HTR-8/SVneo (cell line): ENCODE results near the gene NEK8.

ENCODE experiments used
- DNase-seq: peaks from one replicate; pipeline ENCODE4 v3.0.0; 2011; ENCODE audit warnings: low spot score, mixed read lengths; ENCODE audit not compliant: insufficient read length
- FAIRE-seq: peaks from 2 replicates; lab custom pipeline; 2011; peaks lifted over from hg19 to GRCh38; lab: Jason Lieb, UNC

NEK8 gene

DNA sequence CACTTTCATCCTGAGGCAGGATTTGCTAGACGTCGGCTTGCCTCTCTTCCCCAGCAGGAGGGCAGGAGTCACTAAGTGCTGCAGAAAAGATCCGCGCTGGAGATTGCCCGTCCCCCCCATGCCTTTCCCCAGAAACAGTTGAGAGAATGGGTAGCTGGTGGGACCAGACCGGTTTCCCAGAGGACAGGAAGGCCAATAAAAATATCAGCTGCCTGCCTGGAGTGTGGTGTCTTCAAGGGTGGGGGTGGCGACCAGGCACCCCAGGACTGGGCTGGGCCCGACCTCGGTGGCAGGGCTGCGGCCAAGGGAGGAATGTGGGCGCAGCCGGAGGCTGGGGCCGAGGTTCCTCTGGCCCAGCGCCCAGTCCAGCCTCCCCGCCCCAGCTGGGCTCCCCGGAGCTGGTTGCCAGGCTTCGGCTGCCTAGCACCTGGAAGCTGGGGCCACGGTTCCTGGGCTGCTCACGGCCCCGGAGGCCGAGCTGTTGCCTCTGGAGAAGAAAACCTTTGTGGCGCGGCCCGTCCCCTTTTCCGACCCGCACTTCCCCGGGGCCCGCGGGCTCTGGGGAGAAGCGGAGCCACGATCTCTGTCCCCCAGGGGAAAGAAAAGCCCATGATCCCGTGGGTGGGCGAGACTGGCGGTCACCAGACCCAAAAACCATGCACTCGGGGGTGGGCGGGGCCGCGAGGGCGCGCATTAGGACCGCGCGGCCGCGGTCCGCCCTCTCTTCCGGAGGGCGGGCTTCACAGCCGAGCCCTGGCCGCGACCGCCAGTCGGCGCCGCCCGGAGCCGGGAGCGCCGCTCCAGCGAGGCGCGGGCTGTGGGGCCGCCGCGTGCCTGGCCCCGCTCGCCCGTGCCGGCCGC lies 14.9 kb downstream of the NEK8 start, which contains the start of gene TRAF4:
TRAF4 (plus strand) TSS at position 769 of the 861 bp plus-strand sequence. CDS start 102 bp downstream, outside the sequence.
- peak; percentile 96 for DNase-seq

DNA sequence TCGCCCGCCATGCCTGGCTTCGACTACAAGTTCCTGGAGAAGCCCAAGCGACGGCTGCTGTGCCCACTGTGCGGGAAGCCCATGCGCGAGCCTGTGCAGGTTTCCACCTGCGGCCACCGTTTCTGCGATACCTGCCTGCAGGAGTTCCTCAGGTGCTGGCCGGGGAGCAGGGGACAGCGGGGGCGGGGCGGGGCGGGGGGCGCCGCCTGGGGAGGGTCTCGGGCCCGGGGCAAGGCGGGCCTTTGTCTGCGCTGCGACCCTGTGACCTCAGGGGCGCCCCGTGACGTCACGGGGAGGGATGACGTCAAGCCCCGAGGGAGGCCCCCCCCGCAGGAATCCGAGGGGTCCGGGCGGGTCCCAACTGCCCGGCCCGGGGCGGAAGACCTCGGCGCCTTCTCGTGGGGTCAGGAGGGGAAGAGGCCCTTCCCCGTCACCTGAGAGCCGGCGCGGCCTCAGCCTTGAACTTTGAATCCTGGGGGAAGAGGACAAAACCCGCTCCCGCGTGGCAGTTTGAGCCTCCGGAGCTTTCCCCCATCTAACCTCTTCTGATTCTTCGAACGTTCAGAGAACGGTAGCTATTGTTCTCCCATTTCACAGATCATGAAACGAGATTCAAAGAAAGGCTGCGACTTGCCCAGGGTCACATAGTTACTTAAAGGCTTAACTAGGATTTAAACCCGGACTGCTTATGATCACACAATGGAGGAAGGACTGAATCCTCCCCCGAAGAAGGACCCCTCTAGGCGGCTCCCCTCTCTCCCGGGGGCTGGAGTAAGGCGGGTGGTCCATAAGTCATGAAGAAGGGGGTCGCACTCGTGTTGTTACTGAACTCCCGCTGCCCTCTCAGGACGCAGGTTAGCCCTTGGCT lies 15.8 kb downstream of the NEK8 start:
- FAIRE-seq = no peak
- peak; percentile 54 for DNase-seq

More for the DNA sequence above, 14.9 kb downstream of the NEK8 start, which contains the start of gene TRAF4:
- FAIRE-seq = no peak

DNA sequence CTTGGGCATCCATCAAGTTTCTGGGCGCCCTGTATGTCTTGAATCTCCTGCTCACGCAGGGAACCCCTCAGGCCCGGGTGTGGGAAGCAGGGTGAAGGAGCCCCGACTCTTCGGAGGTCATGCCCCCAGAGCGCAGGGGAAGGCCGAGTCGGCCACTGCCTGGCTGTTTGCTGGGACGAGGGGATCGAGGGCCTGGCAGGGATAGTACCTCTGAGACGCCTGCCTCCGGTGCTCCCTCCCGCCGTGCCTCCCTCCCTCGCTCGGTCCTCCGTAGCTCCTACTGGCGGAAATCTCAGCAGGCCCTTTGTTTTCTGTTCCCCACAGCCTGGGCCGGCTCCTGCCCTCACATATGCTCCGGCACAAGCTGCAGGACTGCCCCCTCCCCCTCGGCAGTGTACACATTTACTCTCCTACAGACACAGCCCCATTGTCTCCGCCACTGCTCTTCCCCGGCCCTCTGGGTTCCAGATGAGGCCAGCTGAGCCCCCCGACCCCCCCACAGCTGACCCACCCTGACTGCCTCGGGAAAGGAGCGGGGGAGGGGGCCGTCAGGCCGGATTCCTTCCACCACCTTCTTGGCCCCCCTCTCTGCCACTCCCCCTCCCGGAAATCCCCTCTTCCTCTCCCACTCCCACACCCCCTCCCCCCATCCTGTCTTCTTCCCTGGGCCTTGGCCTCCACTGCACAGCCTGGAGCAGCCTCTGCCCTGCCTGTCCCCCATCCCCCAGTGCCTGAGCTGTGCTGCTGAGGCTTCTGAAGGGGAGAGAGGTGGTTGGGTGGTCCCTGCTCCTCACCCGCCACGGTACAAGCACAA lies 16.6 kb downstream of the NEK8 start:
- FAIRE-seq (no peak), DNase-seq (no peak)

DNA sequence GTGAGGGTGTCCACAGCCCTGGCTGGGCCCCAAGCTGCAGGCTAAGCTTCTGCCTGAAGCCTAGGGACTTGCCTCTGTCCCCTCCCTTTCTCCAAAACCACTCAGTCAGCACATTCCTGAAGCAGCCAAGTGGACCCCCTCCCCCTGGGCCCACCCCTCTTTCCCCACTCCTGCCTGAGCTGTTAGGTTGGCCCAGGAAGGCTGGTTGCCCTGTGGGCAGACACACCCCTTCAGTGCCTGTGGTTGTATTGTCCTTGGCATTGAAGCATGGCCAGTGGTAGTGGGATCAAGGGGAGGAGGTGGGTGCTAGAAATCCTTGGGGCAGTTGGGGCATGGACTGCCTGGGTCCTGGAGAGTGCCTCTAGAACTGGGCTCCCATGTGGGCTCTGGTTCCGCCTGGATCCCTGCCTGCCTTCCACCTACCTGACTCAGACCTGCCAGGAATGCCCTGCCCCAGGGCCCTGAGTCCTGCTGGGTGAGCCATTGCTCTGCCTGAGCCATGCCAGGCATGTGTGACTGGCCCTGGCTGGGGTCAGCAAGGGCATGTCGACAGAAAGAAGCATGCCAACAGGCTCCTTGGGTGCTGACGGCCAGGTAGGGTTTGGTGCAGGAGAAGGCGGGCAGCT lies 17.3 kb downstream of the NEK8 start:
- DNase-seq (no peak), FAIRE-seq (no peak)

DNA sequence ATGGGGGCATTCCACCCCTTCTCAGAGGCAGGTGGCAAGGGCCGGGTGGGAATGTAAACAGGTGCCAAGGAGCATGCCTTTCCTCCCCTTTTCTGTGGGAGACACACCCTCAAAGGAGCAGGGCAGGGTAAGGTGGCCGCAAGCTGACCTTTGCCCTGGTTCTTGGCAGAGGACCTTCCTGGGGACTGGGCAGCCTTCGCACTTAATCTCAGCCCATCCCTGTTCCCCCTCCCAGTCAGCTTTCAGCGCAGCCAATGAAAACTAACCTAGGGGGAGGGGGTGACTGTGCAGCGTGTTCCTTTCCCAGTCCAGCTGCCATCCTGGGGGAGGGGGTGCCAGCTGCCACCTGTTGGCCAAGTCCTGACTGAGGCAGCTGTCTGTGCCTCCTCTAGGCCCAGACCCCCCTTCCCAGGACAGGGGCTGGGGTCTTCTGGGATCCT lies 18.0 kb downstream of the NEK8 start:
- FAIRE-seq (no peak), DNase-seq (no peak)

DNA sequence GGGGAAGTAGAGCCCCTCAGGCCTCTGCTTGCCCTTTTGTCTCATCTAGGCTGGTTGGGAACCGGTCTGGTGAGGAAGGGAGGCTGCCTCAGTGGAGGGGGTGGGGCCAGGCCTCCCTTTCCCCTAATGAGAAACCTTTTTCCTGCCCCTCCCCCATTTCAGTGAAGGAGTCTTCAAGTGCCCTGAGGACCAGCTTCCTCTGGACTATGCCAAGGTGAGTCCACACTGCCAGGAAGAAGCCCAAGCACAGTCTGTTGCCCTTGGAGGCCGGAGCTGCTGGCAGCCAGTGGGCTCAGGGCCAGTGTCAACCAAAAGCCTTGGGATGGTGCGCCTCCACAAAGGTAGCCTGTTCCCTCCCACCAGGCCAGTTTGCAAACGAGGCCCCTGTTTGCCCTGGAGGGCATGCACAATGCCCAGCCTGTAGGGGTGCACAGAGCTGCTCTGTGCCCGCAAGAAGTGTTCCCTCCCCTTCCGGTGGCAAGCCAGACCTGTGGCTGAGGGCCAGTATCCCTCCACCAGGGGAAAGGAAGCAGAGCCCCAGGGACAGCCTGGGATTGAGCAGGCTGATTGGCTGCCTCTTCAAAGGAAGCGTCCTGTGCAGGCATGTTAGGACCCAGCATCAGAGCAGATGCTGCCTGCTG lies 18.6 kb downstream of the NEK8 start:
- DNase-seq (no peak), FAIRE-seq (no peak)

DNA sequence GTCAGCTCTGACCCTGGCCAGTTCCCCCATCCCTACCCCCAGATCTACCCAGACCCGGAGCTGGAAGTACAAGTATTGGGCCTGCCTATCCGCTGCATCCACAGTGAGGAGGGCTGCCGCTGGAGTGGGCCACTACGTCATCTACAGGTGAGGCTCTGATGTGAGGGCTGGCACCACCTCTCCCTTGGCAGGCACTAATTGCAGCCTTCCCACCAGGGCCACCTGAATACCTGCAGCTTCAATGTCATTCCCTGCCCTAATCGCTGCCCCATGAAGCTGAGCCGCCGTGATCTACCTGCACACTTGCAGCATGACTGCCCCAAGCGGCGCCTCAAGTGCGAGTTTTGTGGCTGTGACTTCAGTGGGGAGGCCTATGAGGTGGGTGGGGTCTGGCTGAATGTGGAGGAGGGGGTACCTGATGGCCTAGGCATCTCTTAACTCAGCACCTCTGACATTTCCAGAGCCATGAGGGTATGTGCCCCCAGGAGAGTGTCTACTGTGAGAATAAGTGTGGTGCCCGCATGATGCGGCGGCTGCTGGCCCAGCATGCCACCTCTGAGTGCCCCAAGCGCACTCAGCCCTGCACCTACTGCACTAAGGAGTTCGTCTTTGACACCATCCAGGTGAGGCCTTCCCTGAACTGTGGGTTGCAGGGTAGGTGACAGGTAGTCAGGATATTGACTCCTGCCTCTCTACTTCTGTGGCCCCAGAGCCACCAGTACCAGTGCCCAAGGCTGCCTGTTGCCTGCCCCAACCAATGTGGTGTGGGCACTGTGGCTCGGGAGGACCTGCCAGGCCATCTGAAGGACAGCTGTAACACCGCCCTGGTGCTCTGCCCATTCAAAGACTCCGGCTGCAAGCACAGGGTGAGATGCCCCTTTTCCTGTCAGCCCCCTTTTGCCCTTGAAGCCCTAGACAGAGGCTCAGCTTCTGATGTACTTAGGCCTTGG lies 19.5 kb downstream of the NEK8 start:
- FAIRE-seq (no peak), DNase-seq (no peak)

DNA sequence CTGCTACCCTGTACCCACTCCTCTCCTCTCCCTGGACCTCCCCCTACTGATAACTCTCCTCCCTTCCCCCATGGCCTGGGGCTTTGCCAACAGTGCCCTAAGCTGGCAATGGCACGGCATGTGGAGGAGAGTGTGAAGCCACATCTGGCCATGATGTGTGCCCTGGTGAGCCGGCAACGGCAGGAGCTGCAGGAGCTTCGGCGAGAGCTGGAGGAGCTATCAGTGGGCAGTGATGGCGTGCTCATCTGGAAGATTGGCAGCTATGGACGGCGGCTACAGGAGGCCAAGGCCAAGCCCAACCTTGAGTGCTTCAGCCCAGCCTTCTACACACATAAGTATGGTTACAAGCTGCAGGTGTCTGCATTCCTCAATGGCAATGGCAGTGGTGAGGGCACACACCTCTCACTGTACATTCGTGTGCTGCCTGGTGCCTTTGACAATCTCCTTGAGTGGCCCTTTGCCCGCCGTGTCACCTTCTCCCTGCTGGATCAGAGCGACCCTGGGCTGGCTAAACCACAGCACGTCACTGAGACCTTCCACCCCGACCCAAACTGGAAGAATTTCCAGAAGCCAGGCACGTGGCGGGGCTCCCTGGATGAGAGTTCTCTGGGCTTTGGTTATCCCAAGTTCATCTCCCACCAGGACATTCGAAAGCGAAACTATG lies 20.4 kb downstream of the NEK8 start:
- FAIRE-seq (no peak), DNase-seq (no peak)

DNA sequence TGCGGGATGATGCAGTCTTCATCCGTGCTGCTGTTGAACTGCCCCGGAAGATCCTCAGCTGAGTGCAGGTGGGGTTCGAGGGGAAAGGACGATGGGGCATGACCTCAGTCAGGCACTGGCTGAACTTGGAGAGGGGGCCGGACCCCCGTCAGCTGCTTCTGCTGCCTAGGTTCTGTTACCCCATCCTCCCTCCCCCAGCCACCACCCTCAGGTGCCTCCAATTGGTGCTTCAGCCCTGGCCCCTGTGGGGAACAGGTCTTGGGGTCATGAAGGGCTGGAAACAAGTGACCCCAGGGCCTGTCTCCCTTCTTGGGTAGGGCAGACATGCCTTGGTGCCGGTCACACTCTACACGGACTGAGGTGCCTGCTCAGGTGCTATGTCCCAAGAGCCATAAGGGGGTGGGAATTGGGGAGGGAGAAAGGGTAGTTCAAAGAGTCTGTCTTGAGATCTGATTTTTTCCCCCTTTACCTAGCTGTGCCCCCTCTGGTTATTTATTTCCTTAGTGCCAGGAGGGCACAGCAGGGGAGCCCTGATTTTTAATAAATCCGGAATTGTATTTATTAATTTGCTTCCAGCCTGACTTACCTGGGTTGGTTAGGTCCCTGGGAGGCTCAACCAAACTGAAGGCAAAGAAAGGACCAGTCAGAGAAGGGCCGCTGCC lies 21.1 kb downstream of the NEK8 start:
- no peak for DNase-seq
- FAIRE-seq = no peak

DNA sequence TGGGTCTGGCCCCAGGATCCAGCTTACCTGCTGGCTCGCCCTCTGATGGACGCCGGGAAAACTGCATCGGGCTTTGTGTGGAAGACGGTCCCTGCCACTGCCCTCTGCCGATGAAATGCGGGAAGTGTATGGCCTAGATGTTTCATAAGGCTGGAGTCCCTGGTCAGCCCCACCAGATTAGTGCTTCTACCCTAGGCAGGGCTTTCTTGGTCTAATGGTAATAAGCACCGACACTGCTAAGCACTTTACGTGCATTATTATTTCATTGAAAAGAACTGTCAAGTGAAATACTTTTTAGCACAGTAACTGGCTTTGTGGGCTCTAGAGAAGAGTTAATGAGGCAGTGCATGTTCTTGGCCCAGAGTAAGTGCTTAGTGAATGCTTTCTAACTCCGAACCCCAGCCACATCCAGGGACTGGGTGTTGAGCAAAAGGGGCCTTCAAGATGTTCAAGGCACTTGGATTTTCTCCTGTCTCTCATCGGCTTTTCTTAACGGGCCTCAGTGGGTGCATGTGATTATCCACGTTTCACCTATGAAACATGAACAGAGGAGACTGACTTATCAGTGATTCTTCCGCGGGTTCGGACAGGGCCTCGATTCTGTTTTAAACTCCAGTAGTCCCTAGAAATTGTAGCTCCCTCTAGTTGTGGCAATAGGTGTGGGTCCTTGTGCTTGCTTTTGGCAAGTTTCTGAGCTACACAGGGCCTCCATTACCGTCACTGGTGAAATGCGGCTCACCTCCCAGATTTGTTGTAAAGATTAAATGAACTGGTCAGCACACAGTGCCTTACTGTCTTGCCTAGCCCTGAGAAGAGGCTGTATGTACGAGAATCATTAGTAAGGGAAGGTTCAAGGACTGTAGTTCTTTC lies 21.8 kb downstream of the NEK8 start:
- DNase-seq (peak; percentile 82), FAIRE-seq (no peak)

DNA sequence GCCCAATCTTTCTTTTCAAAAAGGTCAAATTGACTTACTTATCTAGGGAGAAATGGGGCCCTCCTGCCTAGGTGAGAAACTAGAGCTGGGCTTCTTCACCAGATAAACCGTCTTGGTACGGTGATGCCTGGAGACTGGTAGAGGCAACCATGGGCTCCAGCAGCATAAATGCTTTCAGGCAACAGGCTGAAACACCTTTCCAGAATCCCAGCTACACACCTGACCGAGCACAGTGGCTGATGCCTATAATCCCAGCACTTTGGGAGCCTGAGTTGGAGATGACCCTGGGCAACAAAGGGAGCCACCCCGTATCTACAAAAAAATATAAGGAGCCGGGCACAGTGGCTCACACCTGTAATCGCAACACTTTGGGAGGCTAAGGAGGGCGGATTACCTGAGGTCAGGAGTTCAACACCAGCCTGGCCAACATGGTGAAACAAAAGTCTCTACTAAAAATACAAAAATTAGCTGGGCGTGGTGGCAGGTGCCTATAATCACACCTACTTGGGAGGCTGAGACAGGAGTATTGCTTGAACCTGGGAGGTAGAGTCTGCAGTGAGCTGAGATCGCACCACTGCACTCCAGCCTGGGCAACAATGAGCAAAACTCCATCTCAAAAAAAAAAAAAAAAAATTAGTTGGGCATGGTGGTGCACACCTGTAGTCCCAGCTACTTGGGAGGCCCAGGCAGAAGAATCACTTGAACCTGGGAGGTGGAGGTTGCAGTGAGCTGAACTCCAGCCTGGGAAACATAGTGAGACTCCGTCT lies 23.2 kb downstream of the NEK8 start:
- FAIRE-seq (no peak), DNase-seq (no peak)

DNA sequence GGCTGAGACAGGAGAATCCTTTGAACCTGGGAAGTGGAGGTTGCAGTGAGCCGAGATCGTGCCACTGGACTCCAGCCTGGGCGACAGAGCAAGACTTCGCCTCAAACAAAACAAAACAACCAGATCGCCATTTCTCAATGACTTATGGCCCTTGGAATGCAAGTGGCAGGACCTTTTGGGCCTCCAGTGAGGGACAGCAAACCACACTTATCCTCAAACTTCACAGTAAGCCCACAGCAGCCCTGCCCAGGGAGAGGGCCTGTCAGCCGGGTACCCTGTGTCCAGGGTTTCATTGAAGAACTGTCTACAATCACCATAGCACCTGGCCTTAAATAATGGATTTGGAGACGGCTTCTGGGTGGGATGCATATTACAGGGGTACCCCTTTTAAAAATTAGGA lies 26.9 kb downstream of the NEK8 start:
- FAIRE-seq = no peak

DNA sequence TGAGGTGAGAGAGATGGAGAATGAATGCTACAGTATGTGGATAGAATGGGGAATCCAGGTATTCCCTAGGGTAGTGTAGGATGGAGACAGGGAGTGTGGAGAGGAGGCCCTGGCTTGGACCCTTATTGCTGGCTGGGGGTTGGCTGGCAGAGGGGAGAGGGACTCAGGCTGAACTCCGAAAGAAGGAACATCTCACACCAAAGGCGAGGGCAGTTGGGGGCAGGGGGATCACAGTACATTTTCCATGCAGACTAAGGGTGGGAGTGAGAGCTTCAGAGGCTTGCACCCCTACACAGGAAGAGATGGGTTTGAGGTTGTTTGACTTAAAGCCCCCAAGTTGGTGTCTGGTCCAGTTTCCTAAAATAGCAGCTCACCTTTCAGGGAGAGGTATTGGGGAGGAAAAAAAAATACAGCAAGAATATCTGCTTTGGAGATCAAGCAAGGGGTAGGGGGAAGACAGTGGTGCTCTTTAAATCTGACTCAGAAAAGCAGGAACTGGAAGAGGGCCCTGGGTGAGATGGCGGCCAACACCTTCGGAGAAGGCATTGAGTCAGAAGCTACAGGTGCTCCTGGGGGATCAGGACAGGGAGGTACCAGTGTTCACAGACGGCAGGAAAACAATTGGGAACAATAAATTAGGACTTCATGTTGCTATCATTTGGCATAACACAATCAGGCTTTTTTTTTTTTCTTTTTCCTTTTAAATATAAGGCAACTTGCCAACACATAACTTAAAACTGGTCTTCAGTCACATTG lies 27.6 kb downstream of the NEK8 start:
- no peak for FAIRE-seq
- no peak for DNase-seq

More for the DNA sequence above, 26.9 kb downstream of the NEK8 start:
- DNase-seq = no peak

DNA sequence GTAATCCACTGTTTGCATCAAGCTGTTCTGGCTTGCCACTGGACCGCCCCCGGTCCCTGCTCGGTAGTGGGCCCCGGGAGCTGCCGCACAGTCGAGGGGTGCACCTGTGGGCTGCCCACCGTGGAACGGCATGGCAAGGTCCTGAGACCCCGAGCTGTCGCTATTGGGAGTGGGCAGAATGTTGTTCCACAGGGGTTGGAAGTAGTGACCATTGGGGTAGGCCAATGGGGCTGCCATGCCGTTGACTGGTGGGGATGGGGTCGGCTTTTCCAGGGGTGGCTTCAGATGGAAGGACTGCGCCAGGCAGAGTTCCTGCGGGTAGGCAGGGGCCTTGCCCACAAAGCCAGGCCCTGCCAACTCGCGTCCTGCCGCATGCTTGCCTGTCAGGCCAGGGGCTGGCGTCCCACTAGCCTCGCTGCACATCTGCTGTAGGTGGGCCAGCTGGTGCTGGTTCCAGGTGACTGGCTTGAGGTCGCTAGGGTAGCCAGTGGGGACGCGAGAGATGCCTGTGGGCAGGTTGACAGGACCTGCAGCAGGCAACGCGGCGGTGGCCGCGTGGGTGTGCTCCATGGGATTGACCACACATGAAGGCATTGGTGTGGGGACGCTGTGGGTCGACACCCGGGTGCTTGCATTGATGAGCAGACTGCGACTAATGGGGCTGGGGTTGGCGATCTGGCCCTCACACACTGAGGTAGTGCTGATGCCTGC lies 30.0 kb downstream of the NEK8 start:
- FAIRE-seq (no peak), DNase-seq (no peak)
